Spleen (tissue), 7 donors: Measurements from ENCODE around the gene FAM234A.
A peak's percentile ranks its signal among the peaks of the same experiment; 100 is the strongest.

Experiments
- CTCF ChIP-seq, 11 experiments: fragments of 200-600 bp in 7 of 11; fragments of 450-650 bp in 4 of 11; sonication (generic) in 4 of 11; IDR thresholded peaks in 8 of 11; conservative IDR thresholded peaks in 3 of 11; 1 replicate in 7 of 11; 2 replicates in 4 of 11; pipeline versions ENCODE4 v1.4.0 to v1.8.0; 2016 to 2021; ENCODE audit warnings: antibody characterized with exemption in 11 of 11, inconsistent platforms in 4 of 11, mild to moderate bottlenecking in 1 of 11
- POLR2AphosphoS5 ChIP-seq, 3 donors: sonication (generic); formaldehyde crosslinking; IDR thresholded peaks; one replicate each; pipeline ENCODE4 v1.5.1; 2017; ENCODE audit warnings: antibody characterized with exemption in 3 of 3
- donor health status: DM: no; HTN: no; CAD: no; lungs with moderate emphysema.
- donor health status: DM: no; HTN: no; CAD: no.
- donor health status: DM: no; HTN: no; CAD: no.

- peak in 1 of 11 experiments; percentile 23 for TF ChIP-seq CTCF (IDR thresholded peaks at IDR 0.05 in 8 of 11, conservative IDR thresholded peaks at IDR 0.05 in 3 of 11)
- no peak for TF ChIP-seq POLR2AphosphoS5 (IDR thresholded peaks at IDR 0.05)
These were observed 45.9 kb upstream of the FAM234A start for GRCh38 chr16:188674-189073.
